HepG2 (cell line): ENCODE data around the gene GPLD1. TPM values are rescaled to one million over a fixed set of nuclear protein-coding genes. Genes with fewer than 3 reads are reported as not detected.

Experiments
- CBX5 ChIP-seq: sonication (generic); formaldehyde crosslinking; IDR thresholded peaks from 2 replicates; pipeline ENCODE4 v1.4.0; 2020; ENCODE audit warnings: missing genetic modification reagents, borderline replicate concordance
- GABPA ChIP-seq, 2 experiments: IDR thresholded peaks; 2 replicates each; pipeline ENCODE4 v1.6.1; 2011 to 2016; ENCODE audit warnings: low read depth in 2 of 2, low read length in 1 of 2, missing biosample characterization in 1 of 2, missing genetic modification characterization in 1 of 2
- KDM5B ChIP-seq: sonication (generic); formaldehyde crosslinking; IDR thresholded peaks from 2 replicates; pipeline ENCODE4 v1.4.0; 2020; ENCODE audit warnings: missing genetic modification reagents, mild to moderate bottlenecking, borderline replicate concordance
- MAFG ChIP-seq: sonication (generic); formaldehyde crosslinking; IDR thresholded peaks from 2 replicates; pipeline ENCODE4 v1.5.1; 2020; ENCODE audit warnings: mild to moderate bottlenecking, missing genetic modification reagents
- PHB2 ChIP-seq: fragments of 450-650 bp; IDR thresholded peaks from 2 replicates; pipeline ENCODE4 v1.6.1; 2018; ENCODE audit not compliant: partially characterized antibody
- RFXANK ChIP-seq: IDR thresholded peaks from 2 replicates; pipeline ENCODE4 v1.6.1; 2016
- RORA ChIP-seq: sonication (generic); formaldehyde crosslinking; IDR thresholded peaks from 2 replicates; pipeline ENCODE4 v1.5.0; 2020; ENCODE audit warnings: mild to moderate bottlenecking, missing genetic modification reagents, moderate library complexity
- RXRA ChIP-seq: sonication (generic); formaldehyde crosslinking; IDR thresholded peaks from 2 replicates; pipeline ENCODE4 v1.5.1; 2020; ENCODE audit warnings: missing genetic modification reagents
- SP2 ChIP-seq: sonication (generic); formaldehyde crosslinking; IDR thresholded peaks from 2 replicates; pipeline ENCODE4 v1.5.1; 2020; ENCODE audit warnings: mild to moderate bottlenecking, missing genetic modification reagents
- ZBTB42 ChIP-seq: sonication (generic); formaldehyde crosslinking; IDR thresholded peaks from 2 replicates; pipeline ENCODE4 v1.5.0; 2020; ENCODE audit warnings: mild to moderate bottlenecking, missing genetic modification reagents
- ZNF224 ChIP-seq: sonication (generic); formaldehyde crosslinking; IDR thresholded peaks from 2 replicates; pipeline ENCODE4 v1.5.0; 2020; ENCODE audit warnings: mild to moderate bottlenecking, missing genetic modification reagents
- ZNF614 ChIP-seq: IDR thresholded peaks from 2 replicates; pipeline ENCODE4 v1.6.1; 2018; ENCODE audit warnings: missing biosample characterization, missing genetic modification reagents, inconsistent platforms, borderline replicate concordance
- ZNF720 ChIP-seq: sonication (generic); formaldehyde crosslinking; IDR thresholded peaks from 2 replicates; pipeline ENCODE4 v1.4.0; 2020; ENCODE audit warnings: missing genetic modification reagents
- ZNF782 ChIP-seq: sonication (generic); formaldehyde crosslinking; IDR thresholded peaks from 2 replicates; pipeline ENCODE4 v1.4.0; 2020; ENCODE audit warnings: missing genetic modification reagents, mild to moderate bottlenecking, borderline replicate concordance
- ZSCAN20 ChIP-seq: sonication (generic); formaldehyde crosslinking; IDR thresholded peaks from 2 replicates; pipeline ENCODE4 v1.4.0; 2020; ENCODE audit warnings: missing genetic modification reagents, mild to moderate bottlenecking, borderline replicate concordance
- polyA plus RNA-seq, 8 experiments: library from polyadenylated mRNA; depleted of rRNA in 3 of 8; stranded (reverse) in 7 of 8; unstranded in 1 of 8; fragments of >200 nt; fragmentation: Illumina TruSeq in 4 of 8; extraction: Trizol in 4 of 8; gene quantifications; 2 replicates each; pipeline versions ENCODE4 v1.2.1 to v1.2.3, GENCODE V29; 2011 to 2016; ENCODE audit warnings: low read depth in 4 of 8, missing spikeins in 1 of 8, mixed read lengths in 1 of 8; ENCODE audit not compliant: insufficient read depth in 1 of 8
- total RNA-seq, 5 experiments: library from RNA; depleted of rRNA; stranded (reverse); fragments of >200 nt; fragmentation: Illumina TruSeq; extraction: Trizol; gene quantifications; 2 replicates each; pipeline ENCODE4 v1.2.3, GENCODE V29; 2016; ENCODE audit warnings: low read depth in 1 of 5
- TF ChIP-seq, protein P1 (sequence below): sonication (generic); formaldehyde crosslinking; IDR thresholded peaks from 2 replicates; pipeline ENCODE4 v1.8.1; 2023; ENCODE audit warnings: mild to moderate bottlenecking, missing genetic modification reagents
- TF ChIP-seq, protein P2 (sequence below): sonication (generic); formaldehyde crosslinking; IDR thresholded peaks from 2 replicates; pipeline ENCODE4 v1.4.0; 2020; ENCODE audit warnings: mild to moderate bottlenecking, low read depth, missing genetic modification reagents
- TF ChIP-seq, protein P3 (sequence below): sonication (generic); formaldehyde crosslinking; IDR thresholded peaks from 2 replicates; pipeline ENCODE4 v1.9.0; 2021; ENCODE audit warnings: missing genetic modification reagents, borderline replicate concordance
- TF ChIP-seq, protein P4 (sequence below): IDR thresholded peaks from 2 replicates; pipeline ENCODE4 v1.6.1; 2016
- TF ChIP-seq, protein P5 (sequence below): IDR thresholded peaks from 2 replicates; pipeline ENCODE4 v1.6.1; 2016
- TF ChIP-seq, protein P6 (sequence below): sonication (generic); formaldehyde crosslinking; IDR thresholded peaks from 2 replicates; pipeline ENCODE4 v1.8.1; 2022; ENCODE audit warnings: mild to moderate bottlenecking, missing genetic modification reagents
- TF ChIP-seq, protein P7 (sequence below): sonication (generic); formaldehyde crosslinking; IDR thresholded peaks from 2 replicates; pipeline ENCODE4 v1.4.0; 2020; ENCODE audit warnings: missing genetic modification reagents

Gene GPLD1
- total and polyA plus RNA-seq, 2 of the 13 experiments (the other 11 are each of a cell fraction or from before 2014, with no cell fraction given) = 6.2 to 7.6 TPM

DNA sequence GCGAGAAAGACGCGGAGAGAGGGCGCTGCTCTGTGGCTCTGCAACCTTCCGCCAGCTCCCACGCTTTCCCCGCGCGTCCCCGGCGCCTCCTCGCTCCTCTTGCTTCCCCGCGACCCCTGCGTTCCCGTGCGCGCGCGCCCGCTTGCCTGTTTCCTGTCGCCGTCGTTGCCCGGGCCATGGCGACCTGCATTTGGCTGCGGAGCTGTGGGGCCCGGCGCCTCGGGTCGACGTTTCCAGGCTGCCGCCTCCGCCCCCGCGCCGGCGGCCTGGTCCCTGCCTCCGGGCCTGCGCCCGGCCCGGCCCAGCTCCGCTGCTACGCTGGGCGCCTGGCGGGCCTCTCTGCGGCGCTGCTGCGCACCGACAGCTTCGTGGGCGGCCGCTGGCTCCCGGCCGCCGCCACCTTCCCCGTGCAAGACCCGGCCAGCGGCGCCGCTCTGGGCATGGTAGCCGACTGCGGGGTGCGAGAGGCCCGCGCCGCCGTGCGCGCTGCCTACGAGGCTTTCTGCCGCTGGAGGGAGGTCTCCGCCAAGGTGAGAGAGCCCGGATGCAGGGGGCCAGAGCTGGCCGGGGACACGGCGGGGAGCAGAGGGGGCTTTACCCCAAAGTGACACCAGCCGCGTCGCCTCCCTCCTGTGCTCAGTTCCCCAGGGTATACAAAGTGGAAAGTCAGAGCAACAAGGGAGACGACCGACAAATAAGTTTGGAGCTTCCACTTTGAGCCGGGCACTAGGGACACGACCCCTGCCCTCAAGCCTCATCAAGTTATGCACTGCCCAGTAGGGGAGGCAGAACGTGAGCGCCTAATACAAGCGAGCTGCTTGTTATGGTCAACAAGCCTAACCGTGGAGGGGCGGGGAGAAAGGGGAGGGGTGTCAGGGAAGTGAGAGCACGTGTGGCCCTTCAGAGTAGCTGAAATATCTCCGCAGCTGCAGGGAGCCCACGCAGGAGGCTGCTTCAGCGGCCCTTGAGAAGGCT is 5.7 kb upstream of the GPLD1 start, which contains the start of gene ALDH5A1 (continued):
- TF ChIP-seq ZNF614 (CRISPR knock-in tag) (no peak), RFXANK (CRISPR knock-in tag) (no peak), CBX5 (no peak), SP2 (CRISPR knock-in tag) (no peak), ZNF224 (CRISPR knock-in tag) (no peak), RXRA (CRISPR knock-in tag) (peak; percentile 57; the same call in 1 of the 2 replicates), ZNF720 (CRISPR knock-in tag) (no peak), MAFG (CRISPR knock-in tag) (no peak), ZSCAN20 (CRISPR knock-in tag) (peak; percentile 85; the same call in 1 of the 2 replicates), PHB2 (no peak), RORA (CRISPR knock-in tag) (no peak), ZBTB42 (CRISPR knock-in tag) (no peak), GABPA (IDR thresholded peaks at IDR 0.05; ENCODE audit: low read depth, low read length) (no peak), GABPA (CRISPR knock-in tag; IDR thresholded peaks at IDR 0.05; ENCODE audit: low read depth) (no peak), ZNF782 (CRISPR knock-in tag) (peak; percentile 72; the same call in 1 of the 2 replicates), KDM5B (CRISPR knock-in tag) (peak; percentile 85; the same call in 1 of the 2 replicates)
- TF ChIP-seq, protein P1, sequence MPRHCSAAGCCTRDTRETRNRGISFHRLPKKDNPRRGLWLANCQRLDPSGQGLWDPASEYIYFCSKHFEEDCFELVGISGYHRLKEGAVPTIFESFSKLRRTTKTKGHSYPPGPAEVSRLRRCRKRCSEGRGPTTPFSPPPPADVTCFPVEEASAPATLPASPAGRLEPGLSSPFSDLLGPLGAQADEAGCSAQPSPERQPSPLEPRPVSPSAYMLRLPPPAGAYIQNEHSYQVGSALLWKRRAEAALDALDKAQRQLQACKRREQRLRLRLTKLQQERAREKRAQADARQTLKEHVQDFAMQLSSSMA (CRISPR knock-in tag) = peak; percentile 80; the same call in 1 of the 2 replicates
- TF ChIP-seq, protein P2, sequence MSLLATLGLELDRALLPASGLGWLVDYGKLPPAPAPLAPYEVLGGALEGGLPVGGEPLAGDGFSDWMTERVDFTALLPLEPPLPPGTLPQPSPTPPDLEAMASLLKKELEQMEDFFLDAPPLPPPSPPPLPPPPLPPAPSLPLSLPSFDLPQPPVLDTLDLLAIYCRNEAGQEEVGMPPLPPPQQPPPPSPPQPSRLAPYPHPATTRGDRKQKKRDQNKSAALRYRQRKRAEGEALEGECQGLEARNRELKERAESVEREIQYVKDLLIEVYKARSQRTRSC = peak; percentile 87
- TF ChIP-seq, protein P3, sequence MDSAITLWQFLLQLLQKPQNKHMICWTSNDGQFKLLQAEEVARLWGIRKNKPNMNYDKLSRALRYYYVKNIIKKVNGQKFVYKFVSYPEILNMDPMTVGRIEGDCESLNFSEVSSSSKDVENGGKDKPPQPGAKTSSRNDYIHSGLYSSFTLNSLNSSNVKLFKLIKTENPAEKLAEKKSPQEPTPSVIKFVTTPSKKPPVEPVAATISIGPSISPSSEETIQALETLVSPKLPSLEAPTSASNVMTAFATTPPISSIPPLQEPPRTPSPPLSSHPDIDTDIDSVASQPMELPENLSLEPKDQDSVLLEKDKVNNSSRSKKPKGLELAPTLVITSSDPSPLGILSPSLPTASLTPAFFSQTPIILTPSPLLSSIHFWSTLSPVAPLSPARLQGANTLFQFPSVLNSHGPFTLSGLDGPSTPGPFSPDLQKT = no peak
- TF ChIP-seq, protein P4, sequence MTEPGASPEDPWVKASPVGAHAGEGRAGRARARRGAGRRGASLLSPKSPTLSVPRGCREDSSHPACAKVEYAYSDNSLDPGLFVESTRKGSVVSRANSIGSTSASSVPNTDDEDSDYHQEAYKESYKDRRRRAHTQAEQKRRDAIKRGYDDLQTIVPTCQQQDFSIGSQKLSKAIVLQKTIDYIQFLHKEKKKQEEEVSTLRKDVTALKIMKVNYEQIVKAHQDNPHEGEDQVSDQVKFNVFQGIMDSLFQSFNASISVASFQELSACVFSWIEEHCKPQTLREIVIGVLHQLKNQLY (CRISPR knock-in tag) = no peak
- TF ChIP-seq, protein P5, sequence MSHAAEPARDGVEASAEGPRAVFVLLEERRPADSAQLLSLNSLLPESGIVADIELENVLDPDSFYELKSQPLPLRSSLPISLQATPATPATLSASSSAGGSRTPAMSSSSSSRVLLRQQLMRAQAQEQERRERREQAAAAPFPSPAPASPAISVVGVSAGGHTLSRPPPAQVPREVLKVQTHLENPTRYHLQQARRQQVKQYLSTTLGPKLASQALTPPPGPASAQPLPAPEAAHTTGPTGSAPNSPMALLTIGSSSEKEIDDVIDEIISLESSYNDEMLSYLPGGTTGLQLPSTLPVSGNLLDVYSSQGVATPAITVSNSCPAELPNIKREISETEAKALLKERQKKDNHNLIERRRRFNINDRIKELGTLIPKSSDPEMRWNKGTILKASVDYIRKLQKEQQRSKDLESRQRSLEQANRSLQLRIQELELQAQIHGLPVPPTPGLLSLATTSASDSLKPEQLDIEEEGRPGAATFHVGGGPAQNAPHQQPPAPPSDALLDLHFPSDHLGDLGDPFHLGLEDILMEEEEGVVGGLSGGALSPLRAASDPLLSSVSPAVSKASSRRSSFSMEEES (CRISPR knock-in tag) = no peak
- TF ChIP-seq, protein P6, sequence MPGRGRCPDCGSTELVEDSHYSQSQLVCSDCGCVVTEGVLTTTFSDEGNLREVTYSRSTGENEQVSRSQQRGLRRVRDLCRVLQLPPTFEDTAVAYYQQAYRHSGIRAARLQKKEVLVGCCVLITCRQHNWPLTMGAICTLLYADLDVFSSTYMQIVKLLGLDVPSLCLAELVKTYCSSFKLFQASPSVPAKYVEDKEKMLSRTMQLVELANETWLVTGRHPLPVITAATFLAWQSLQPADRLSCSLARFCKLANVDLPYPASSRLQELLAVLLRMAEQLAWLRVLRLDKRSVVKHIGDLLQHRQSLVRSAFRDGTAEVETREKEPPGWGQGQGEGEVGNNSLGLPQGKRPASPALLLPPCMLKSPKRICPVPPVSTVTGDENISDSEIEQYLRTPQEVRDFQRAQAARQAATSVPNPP = peak; percentile 93; the same call in 1 of the 2 replicates
- TF ChIP-seq, protein P7, sequence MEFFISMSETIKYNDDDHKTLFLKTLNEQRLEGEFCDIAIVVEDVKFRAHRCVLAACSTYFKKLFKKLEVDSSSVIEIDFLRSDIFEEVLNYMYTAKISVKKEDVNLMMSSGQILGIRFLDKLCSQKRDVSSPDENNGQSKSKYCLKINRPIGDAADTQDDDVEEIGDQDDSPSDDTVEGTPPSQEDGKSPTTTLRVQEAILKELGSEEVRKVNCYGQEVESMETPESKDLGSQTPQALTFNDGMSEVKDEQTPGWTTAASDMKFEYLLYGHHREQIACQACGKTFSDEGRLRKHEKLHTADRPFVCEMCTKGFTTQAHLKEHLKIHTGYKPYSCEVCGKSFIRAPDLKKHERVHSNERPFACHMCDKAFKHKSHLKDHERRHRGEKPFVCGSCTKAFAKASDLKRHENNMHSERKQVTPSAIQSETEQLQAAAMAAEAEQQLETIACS = peak; percentile 94
